Mesendoderm (in vitro differentiated cells): ENCODE data around the gene MRPL43.

ENCODE experiments used
- DNase-seq: peaks from one replicate; pipeline ENCODE4 v3.0.0; 2013
- H2AK5ac ChIP-seq: 2 replicates; pipeline ENCODE4 v1.6.1; 2013; ENCODE audit warnings: low read length, inconsistent platforms
- H2BK120ac ChIP-seq: 2 replicates; pipeline ENCODE4 v1.6.1; 2013; ENCODE audit warnings: low read depth, mild to moderate bottlenecking, low read length, moderate library complexity, mixed read lengths
- H2BK15ac ChIP-seq: replicated peaks from 2 replicates; pipeline ENCODE4 v1.6.1; 2013; ENCODE audit warnings: low read depth, mild to moderate bottlenecking, moderate library complexity
- H2BK5ac ChIP-seq: 2 replicates; pipeline ENCODE4 v1.6.1; 2013; ENCODE audit warnings: low read length, inconsistent platforms
- H3K18ac ChIP-seq: 2 replicates; pipeline ENCODE4 v1.6.1; 2013; ENCODE audit warnings: mild to moderate bottlenecking, low read length, mixed read lengths
- H3K23ac ChIP-seq: one replicate; pipeline ENCODE4 v1.6.1; 2013; ENCODE audit warnings: low read length
- H3K27ac ChIP-seq: 2 replicates; pipeline ENCODE4 v1.5.1; 2013; ENCODE audit warnings: low read depth, mild to moderate bottlenecking, inconsistent platforms, low read length, moderate library complexity
- H3K27me3 ChIP-seq: 2 replicates; pipeline ENCODE4 v1.6.1; 2013; ENCODE audit warnings: low read length, control low read depth, mild to moderate bottlenecking, inconsistent platforms; ENCODE audit not compliant: insufficient read depth, poor library complexity
- H3K36me3 ChIP-seq: 2 replicates; pipeline ENCODE4 v1.6.1; 2013; ENCODE audit warnings: low read length, inconsistent platforms; ENCODE audit not compliant: control insufficient read depth, insufficient read depth
- H3K4ac ChIP-seq: one replicate; pipeline ENCODE4 v1.6.1; 2013; ENCODE audit warnings: low read depth, mild to moderate bottlenecking, low read length, moderate library complexity
- H3K4me1 ChIP-seq: 2 replicates; pipeline ENCODE4 v1.6.1; 2013; ENCODE audit warnings: low read depth, low read length, inconsistent platforms; ENCODE audit not compliant: control insufficient read depth
- H3K4me2 ChIP-seq: 2 replicates; pipeline ENCODE4 v1.6.1; 2013; ENCODE audit warnings: low read length
- H3K4me3 ChIP-seq: 2 replicates; pipeline ENCODE4 v1.5.1; 2013; ENCODE audit warnings: mild to moderate bottlenecking, low read length
- H3K56ac ChIP-seq: one replicate; pipeline ENCODE4 v1.6.1; 2013; ENCODE audit warnings: low read length
- H3K79me1 ChIP-seq: 2 replicates; pipeline ENCODE4 v1.6.1; 2013; ENCODE audit warnings: low read length, inconsistent platforms
- H3K79me2 ChIP-seq: 2 replicates; pipeline ENCODE4 v1.6.1; 2013; ENCODE audit warnings: mild to moderate bottlenecking, low read length; ENCODE audit not compliant: control insufficient read depth, insufficient read depth
- H3K9ac ChIP-seq: 2 replicates; pipeline ENCODE4 v1.6.1; 2013; ENCODE audit warnings: low read length, inconsistent platforms
- H4K5ac ChIP-seq: one replicate; pipeline ENCODE4 v1.6.1; 2013; ENCODE audit warnings: low read length
- H4K8ac ChIP-seq: one replicate; pipeline ENCODE4 v1.6.1; 2013; ENCODE audit warnings: low read depth, mild to moderate bottlenecking, control low read depth, low read length, moderate library complexity
- WGBS: extraction: QIAGEN DNeasy Blood & Tissue Kit; methylation state at CpG from one replicate; pipeline ENCODE4 v1.1.7; 2013; ENCODE audit warnings: low lambda C conversion rate, missing lambda C conversion rate; ENCODE audit not compliant: insufficient coverage; ENCODE audit errors: extremely low coverage; 5-methylcytosine and 5-hydroxymethylcytosine counted together

Gene MRPL43

DNA sequence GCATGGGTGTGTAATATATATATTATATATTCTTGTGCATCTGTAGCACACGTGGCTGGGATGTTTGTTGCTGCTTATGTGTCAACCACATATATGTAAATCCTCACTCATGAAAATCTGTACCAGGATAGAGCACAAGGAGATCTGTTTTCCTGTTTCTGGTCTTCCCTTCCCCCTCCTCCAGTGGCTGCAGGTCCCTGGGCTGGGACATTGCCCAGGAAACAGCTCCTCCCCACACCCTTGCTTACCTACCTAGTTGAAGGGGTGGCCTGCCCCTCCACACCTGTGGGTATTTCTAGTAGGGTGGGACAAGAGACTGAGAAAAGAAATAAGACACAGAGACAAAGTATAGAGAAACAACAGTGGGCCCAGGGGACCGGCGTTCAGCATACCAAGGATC, 46.0 kb upstream of the MRPL43 start:
- Histone ChIP-seq H3K4ac (no peak overlapping the region), H3K4me3 (no peak overlapping the region), H3K4me2 (no peak overlapping the region), H3K4me1 (peaks cover 12% of the 10 kb centered on the region), H2BK5ac (no peak overlapping the region), H2AK5ac (no peak overlapping the region), H3K56ac (no peak overlapping the region), H3K79me1 (no peaks in the 10 kb centered on the region), H2BK120ac (no peak overlapping the region), H3K27me3 (no peaks in the 10 kb centered on the region), H3K18ac (no peak overlapping the region), H4K8ac (no peak overlapping the region), H3K27ac (no peak overlapping the region), H3K36me3 (no peaks in the 10 kb centered on the region), H4K5ac (no peak overlapping the region), H3K79me2 (no peaks in the 10 kb centered on the region), H2BK15ac (no peak overlapping the region), H3K23ac (no peak overlapping the region), H3K9ac (no peak overlapping the region)
- no peak for DNase-seq
- WGBS, result no CpG with 5 or more reads among the region's 3 CpGs

GRCh38 chr10:101032637-101033224, 45.4 kb upstream of the MRPL43 start:
- Histone ChIP-seq H2AK5ac (no peak overlapping the region), H2BK15ac (no peak overlapping the region), H2BK120ac (no peak overlapping the region), H4K8ac (no peak overlapping the region), H3K4ac (no peak overlapping the region), H4K5ac (no peak overlapping the region), H3K4me3 (no peak overlapping the region), H3K9ac (peak overlapping the region; percentile 30), H3K23ac (no peak overlapping the region), H3K79me2 (no peaks in the 10 kb centered on the region), H3K36me3 (no peaks in the 10 kb centered on the region), H3K79me1 (no peaks in the 10 kb centered on the region), H2BK5ac (no peak overlapping the region), H3K4me2 (peak overlapping the region; percentile 95), H3K27me3 (no peaks in the 10 kb centered on the region), H3K56ac (peak overlapping the region; percentile 50), H3K18ac (no peak overlapping the region), H3K4me1 (peaks cover 12% of the 10 kb centered on the region), H3K27ac (no peak overlapping the region)
- WGBS, result no CpG with 5 or more reads among the region's 6 CpGs
- DNase-seq, result peak; percentile 81

DNA sequence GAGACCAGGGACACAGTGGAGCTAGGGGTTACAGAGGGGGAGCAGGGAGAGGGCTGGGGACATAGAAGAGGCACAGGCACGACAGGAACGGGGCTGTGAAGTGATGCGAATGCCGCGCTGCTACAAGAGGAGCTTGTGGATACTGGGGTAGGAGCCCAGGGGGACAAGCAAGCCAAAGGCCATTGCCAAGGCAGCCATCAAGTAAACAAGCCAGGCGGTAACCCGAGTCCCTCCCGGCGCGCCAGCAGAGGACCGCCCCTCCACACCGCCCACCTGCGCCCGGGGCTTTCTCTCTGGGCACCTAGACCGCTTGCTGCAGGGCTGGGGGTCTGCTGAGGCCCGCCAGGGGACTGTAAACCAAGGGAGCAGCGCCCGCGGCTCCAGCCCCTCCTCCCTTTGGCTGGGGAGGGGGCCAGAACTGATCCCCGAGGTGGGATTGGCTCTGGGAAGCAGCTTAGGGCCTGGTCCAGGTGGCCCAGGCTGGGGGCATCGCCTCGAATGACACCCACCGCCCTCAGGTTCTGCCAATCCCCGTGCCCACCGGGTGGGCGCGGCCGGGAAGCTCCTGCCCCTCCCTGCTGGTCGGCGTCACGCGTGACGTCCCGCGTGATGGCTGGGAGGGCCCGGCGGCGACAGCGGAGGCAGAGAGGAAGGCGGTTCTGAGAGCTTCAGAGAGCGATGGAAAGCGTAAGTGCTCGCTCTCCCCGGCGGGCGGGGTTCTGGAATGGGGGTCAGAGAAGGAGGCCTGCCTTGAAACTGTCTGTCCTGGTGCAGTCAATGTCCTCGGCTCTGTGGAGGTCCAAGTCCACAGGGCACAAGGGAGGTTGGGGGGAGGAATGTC, 44.7 kb upstream of the MRPL43 start:
- no peak overlapping the region for H3K4me3 ChIP-seq
- H3K79me1 ChIP-seq, result no peaks in the 10 kb centered on the region
- H3K79me2 ChIP-seq, result no peaks in the 10 kb centered on the region
- no peaks in the 10 kb centered on the region for H3K36me3 ChIP-seq
- no peak overlapping the region for H3K4ac ChIP-seq
- H2AK5ac ChIP-seq, result no peak overlapping the region
- H3K27ac ChIP-seq, result no peak overlapping the region
- H3K18ac ChIP-seq, result no peak overlapping the region
- H3K23ac ChIP-seq, result no peak overlapping the region
- DNase-seq, result peak; percentile 82
- no peak overlapping the region for H4K8ac ChIP-seq
- H2BK15ac ChIP-seq, result no peak overlapping the region
- peak overlapping the region; percentile 64 for H3K56ac ChIP-seq
- H3K4me1 ChIP-seq, result peaks cover 12% of the 10 kb centered on the region
- H3K4me2 ChIP-seq, result peak overlapping the region; percentile 95
- no peak overlapping the region for H4K5ac ChIP-seq
- WGBS, result no CpG with 5 or more reads among the region's 47 CpGs
- no peak overlapping the region for H2BK120ac ChIP-seq
- peak overlapping the region; percentile 30 for H3K9ac ChIP-seq
- no peaks in the 10 kb centered on the region for H3K27me3 ChIP-seq
- no peak overlapping the region for H2BK5ac ChIP-seq

DNA sequence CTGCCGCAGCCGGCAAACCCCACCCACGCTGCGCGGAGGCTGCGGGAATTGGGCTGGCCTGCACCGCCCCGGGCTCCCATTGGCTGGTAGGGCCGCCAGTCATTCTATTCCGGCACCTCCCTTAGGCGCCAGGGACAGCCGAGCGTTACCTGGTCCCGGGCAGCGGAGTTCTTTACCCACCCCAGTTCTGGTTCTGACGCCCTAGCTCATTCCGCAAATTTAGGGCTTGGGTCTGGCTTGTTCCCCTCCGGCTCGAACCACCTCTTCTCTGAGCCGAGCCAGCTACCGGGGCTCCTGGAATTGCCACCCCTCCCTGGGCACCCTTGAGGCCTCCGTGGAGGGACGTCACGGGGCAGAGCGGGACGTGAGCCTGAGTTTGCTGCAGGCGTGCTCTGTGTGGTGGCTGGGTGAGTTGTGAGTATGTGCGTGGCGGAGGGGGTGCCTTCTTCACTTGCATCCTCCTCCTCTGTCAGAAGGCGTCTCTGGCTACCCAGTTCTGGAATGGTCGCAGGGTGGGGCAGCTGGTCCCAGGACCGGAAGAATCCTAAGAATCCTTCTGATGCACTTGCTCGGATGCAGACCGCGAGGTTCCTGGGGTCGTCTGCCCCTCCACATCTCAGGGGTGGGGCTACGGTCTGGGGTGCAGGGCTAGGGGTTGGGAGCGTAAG, 44.0 kb upstream of the MRPL43 start, which contains the start of the genes PDZD7 and SFXN3:
PDZD7 (minus strand) TSS at position 2 of the 668 bp plus-strand sequence. CDS start 910 bp downstream, outside the sequence.
SFXN3 (plus strand) TSS at position 107 of the 668 bp plus-strand sequence. CDS start 3,461 bp downstream, outside the sequence.
- Histone ChIP-seq H3K79me2 (no peaks in the 10 kb centered on the region), H2BK5ac (no peak within 1 kb of the TSS), H4K8ac (no peak within 1 kb of the TSS), H3K23ac (no peak within 1 kb of the TSS), H4K5ac (no peak within 1 kb of the TSS), H3K27ac (no peak within 1 kb of the TSS), H3K36me3 (no peaks in the 10 kb centered on the region), H3K4me2 (peak within 1 kb of the TSS; percentile 95), H3K79me1 (no peaks in the 10 kb centered on the region), H3K4me3 (peak within 1 kb of the TSS; percentile 33), H3K9ac (peak within 1 kb of the TSS; percentile 58), H3K18ac (no peak within 1 kb of the TSS), H2BK15ac (no peak within 1 kb of the TSS), H2AK5ac (no peak within 1 kb of the TSS), H3K27me3 (no peaks in the 10 kb centered on the region), H2BK120ac (no peak within 1 kb of the TSS), H3K56ac (peak within 1 kb of the TSS; percentile 64), H3K4me1 (peaks cover 12% of the 10 kb centered on the region), H3K4ac (no peak within 1 kb of the TSS)
- WGBS, result no CpG with 5 or more reads among the region's 38 CpGs
- peak; percentile 95 for DNase-seq

- Histone ChIP-seq H3K27me3 (no peaks in the 10 kb centered on the region), H3K4me1 (peaks cover 12% of the 10 kb centered on the region), H3K4ac (no peak overlapping the region), H3K36me3 (no peaks in the 10 kb centered on the region), H3K56ac (no peak overlapping the region), H3K4me3 (no peak overlapping the region), H2AK5ac (no peak overlapping the region), H3K9ac (peak overlapping the region; percentile 20), H3K79me1 (no peaks in the 10 kb centered on the region), H3K27ac (no peak overlapping the region), H2BK120ac (no peak overlapping the region), H3K23ac (no peak overlapping the region), H2BK15ac (no peak overlapping the region), H3K79me2 (no peaks in the 10 kb centered on the region), H4K5ac (no peak overlapping the region), H2BK5ac (no peak overlapping the region), H3K4me2 (peak overlapping the region; percentile 56), H4K8ac (no peak overlapping the region), H3K18ac (no peak overlapping the region)
- DNase-seq, result peak; percentile 91
- no CpG with 5 or more reads among the region's 25 CpGs for WGBS
Measured at GRCh38 chr10:101030496-101031127, 43.3 kb upstream of the MRPL43 start.
